Naive B cell (primary cell): ENCODE results near the gene CACNA1I. TPM values are rescaled to one million over a fixed set of nuclear protein-coding genes. Genes with fewer than 3 reads are reported as not detected.

Source experiments
- ATAC-seq, 2 donors: fragments of 150-1000 bp; cut with Tn5 transposase; 2 replicates each; pipeline ENCODE4 v1.10.0; 2021; ENCODE audit warnings: low read depth in 2 of 2, mild to moderate bottlenecking in 2 of 2, moderate library complexity in 2 of 2
- DNase-seq: peaks from one replicate; pipeline ENCODE4 v3.0.0; 2022
- H3K27ac Mint-ChIP-seq, 6 donors: one replicate each; pipeline ENCODE4 v1.8.0; 2020 to 2022; ENCODE audit warnings: mild to moderate bottlenecking in 6 of 6, mixed read lengths in 6 of 6, moderate library complexity in 5 of 6, inconsistent platforms in 2 of 6
- H3K27me3 Mint-ChIP-seq, 3 donors: one replicate each; pipeline ENCODE4 v1.8.0; 2021 to 2022; ENCODE audit warnings: mixed read lengths in 3 of 3, mild to moderate bottlenecking in 1 of 3
- H3K36me3 Mint-ChIP-seq, 2 donors: one replicate each; pipeline ENCODE4 v1.8.0; 2020 to 2022; ENCODE audit warnings: mixed read lengths in 2 of 2, inconsistent platforms in 1 of 2, mild to moderate bottlenecking in 1 of 2
- H3K4me1 Mint-ChIP-seq, 3 donors: one replicate each; pipeline ENCODE4 v1.8.0; 2020 to 2022; ENCODE audit warnings: mixed read lengths in 3 of 3, inconsistent platforms in 1 of 3, mild to moderate bottlenecking in 1 of 3, moderate library complexity in 1 of 3
- H3K4me3 Mint-ChIP-seq, 8 donors: one replicate each; pipeline ENCODE4 v1.8.0; 2020 to 2022; ENCODE audit warnings: mild to moderate bottlenecking in 8 of 8, mixed read lengths in 8 of 8, moderate library complexity in 8 of 8, inconsistent platforms in 2 of 8
- H3K9me3 Mint-ChIP-seq, 7 donors: one replicate each; pipeline ENCODE4 v1.8.0; 2020 to 2022; ENCODE audit warnings: mixed read lengths in 7 of 7, mild to moderate bottlenecking in 5 of 7, inconsistent platforms in 2 of 7, moderate library complexity in 1 of 7
- polyA plus RNA-seq, 6 donors: library from polyadenylated mRNA; unstranded; fragments of 300-500 nt; fragmentation: Illumina TruSeq; gene quantifications; one replicate each; pipeline ENCODE4 v1.2.3, GENCODE V29; 2021; ENCODE audit warnings: low read depth in 6 of 6

Gene CACNA1I
- polyA plus RNA-seq, 6 donors from 2014 or later: not detected

DNA sequence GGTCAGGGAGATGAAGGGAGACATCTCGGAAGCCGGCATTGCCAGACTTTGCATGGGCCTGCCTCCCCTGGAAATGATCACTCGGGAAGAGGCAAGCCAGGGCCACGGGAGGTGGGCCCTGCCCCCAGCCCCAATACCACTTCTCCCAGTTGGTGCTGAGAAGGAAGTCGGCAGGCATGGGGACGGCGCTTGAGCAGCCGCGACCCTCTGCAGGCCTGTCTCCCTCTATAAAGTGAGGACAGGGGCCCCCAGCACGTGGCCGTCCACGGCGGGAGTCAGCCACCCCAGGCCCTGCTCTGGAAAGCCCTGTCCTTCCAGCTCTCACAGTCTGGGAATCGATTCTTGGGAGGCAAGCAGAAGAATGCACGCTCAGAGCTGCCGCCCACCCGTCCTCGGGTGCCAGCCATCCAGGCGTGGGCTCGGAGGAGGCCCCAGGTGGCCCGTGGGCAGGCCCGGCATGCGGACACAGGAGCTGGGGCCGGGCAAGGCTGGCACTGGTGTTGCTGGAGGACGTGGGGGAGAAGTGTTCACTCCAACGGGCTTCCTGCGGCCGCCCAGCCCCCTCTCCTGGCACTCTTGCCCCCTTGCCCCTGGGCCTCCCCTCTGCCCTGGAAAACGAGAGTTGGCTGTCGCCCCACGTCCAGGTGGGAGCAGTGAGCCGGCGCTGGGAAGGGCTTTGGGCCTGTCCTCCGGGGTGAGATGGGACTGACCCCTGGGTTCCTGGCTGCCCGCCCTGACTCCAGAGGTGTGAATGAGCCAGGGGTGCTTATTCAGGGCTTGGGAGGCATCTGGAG, 77.5 kb downstream of the CACNA1I start:
- H3K27me3 Mint-ChIP-seq: peaks cover 4 to 21% (median 4%) of the 10 kb centered on the region in 3 donors
- no peaks in the 10 kb centered on the region for H3K36me3 Mint-ChIP-seq
- ATAC-seq: no peak
- H3K9me3 Mint-ChIP-seq: no peaks in the 10 kb centered on the region
- H3K27ac Mint-ChIP-seq: no peak overlapping the region
- DNase-seq: no peak
- peaks cover 0 to 4% (median 0%) of the 10 kb centered on the region in 3 donors for H3K4me1 Mint-ChIP-seq
- peak overlapping the region in 1 of 8 donors; percentile 35 for H3K4me3 Mint-ChIP-seq

DNA sequence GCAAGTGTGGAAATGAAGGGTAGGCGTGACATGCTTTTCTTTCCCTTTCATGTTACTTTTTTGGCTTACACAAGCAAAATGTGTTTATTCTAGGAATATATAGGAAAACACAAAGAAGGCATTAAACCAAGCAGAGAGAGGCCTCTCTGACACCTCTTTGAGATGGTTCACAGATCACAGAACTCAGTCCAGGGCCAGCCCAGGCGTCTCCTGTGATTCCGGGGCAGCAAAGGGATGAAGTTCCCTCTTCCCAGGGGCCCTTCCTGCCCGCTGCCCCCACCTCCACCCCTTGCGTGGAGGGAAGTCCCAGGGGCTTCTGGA, 78.0 kb downstream of the CACNA1I start:
- peaks cover 0 to 17% (median 2%) of the 10 kb centered on the region in 3 donors for H3K27me3 Mint-ChIP-seq
- DNase-seq (no peak), ATAC-seq (no peak)
- no peak overlapping the region for H3K27ac Mint-ChIP-seq
- H3K9me3 Mint-ChIP-seq: no peaks in the 10 kb centered on the region
- no peak overlapping the region for H3K4me3 Mint-ChIP-seq
- H3K36me3 Mint-ChIP-seq: no peaks in the 10 kb centered on the region
- H3K4me1 Mint-ChIP-seq: peaks cover 0 to 4% (median 0%) of the 10 kb centered on the region in 3 donors

DNA sequence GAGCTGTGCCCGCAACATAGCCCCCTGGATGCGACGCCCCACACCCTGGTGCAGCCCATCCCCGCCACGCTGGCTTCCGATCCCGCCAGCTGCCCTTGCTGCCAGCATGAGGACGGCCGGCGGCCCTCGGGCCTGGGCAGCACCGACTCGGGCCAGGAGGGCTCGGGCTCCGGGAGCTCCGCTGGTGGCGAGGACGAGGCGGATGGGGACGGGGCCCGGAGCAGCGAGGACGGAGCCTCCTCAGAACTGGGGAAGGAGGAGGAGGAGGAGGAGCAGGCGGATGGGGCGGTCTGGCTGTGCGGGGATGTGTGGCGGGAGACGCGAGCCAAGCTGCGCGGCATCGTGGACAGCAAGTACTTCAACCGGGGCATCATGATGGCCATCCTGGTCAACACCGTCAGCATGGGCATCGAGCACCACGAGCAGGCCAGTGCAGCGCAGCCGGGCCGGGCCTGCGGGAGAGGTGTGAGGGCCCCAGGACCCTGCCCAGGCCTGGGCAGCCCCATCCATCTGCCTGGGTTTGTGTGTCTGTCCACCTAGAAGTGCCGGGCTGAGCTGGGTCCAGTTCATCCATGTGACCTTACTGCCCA, 79.0 kb downstream of the CACNA1I start:
- Mint-ChIP-seq H3K4me1 (peaks cover 0 to 4% (median 0%) of the 10 kb centered on the region in 3 donors), H3K4me3 (no peak overlapping the region), H3K9me3 (no peaks in the 10 kb centered on the region), H3K36me3 (no peaks in the 10 kb centered on the region), H3K27me3 (peaks cover 0 to 14% (median 2%) of the 10 kb centered on the region in 3 donors), H3K27ac (no peak overlapping the region)
- ATAC-seq: no peak
- DNase-seq: no peak

DNA sequence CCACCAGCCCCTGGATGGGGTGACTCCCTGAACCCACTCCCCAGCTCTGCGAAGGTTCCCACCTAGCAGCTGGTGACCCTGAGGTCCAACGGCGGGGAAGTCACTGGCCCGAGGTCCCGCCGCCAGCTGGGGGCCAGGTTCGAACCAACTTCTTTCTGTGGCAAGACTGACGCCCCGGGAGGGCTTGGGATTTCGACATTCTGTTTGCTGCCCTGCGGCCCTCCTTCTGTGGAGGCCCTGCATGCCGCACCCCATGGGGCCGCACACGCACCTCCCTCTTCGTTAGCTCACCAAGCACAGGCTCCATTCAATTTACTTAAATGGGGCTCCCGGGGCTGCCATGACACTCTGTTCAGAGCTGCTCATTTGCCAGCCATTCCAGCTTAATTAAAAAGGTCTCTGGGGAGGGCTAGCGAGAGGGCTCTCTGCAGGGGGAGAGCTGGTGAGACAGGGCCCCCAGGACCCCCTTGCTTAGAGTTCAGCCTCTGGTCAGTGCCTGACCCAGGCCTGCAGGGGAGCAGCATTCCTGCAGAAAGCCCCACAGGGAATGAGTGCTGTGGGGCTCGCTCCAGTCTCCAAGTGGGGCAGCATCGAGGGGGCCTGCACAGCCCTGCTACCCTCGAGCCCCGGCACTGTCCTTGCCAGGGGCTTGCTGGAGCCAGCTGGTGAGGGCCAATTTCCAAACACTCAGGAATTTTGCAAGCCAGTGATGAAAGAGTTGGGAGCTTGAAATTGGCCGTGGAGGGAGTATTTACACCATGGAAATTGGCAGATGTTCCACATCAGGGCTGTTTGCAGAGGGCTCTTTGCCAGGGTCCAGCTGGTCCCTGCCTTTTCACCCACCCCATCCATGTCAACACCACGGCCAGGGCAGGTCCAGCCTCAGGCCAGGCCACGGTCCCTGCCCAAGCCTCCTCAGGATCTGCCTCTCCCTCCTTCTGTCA, 80.8 kb downstream of the CACNA1I start:
- no peaks in the 10 kb centered on the region for H3K9me3 Mint-ChIP-seq
- ATAC-seq (no peak), DNase-seq (no peak)
- H3K4me3 Mint-ChIP-seq: peak overlapping the region in 2 of 8 donors; percentile 5 to 12
- peaks cover 7 to 27% (median 13%) of the 10 kb centered on the region in 3 donors for H3K27me3 Mint-ChIP-seq
- peaks cover 0 to 4% (median 0%) of the 10 kb centered on the region in 3 donors for H3K4me1 Mint-ChIP-seq
- H3K27ac Mint-ChIP-seq: no peak overlapping the region
- no peaks in the 10 kb centered on the region for H3K36me3 Mint-ChIP-seq

DNA sequence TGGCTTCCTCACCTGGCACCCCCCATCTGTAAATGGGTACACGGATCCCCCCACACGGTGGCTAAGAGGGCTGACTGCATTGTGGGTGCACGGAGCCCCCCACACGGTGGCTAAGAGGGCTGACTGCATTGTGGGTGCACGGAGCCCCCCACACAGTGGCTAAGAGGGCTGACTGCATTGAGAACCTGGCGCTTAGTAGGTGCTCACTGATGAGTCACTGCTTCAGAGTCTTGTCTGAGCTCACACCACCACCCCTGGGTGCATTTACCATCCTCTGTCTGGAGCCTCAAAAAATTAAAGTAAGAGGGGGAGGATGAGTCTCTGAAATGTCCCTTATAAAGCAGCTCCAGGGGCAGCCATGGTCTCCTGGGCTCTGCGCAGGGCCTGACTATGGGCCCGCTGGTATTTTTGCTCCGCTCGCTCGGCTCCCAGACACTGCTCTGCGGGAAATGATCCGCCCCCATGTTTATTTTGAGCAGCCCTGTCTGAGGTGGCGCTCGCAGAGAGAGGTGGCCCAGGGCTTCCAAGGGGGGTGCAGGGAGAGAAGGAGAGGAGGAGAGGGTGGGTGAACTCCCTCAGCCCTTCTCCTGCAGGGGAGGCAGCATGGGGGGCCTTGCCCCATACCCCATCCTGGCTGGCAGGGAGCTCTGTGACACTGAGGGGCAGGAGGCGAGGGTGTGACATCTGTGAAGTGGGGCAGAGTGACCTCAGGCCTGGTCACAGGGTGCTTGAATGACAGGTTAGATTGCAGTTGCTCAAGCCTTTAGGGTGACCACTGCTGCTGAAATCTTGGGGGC, 82.6 kb downstream of the CACNA1I start:
- no peaks in the 10 kb centered on the region for H3K9me3 Mint-ChIP-seq
- no peak overlapping the region for H3K27ac Mint-ChIP-seq
- DNase-seq (no peak), ATAC-seq (no peak)
- no peaks in the 10 kb centered on the region for H3K36me3 Mint-ChIP-seq
- H3K4me1 Mint-ChIP-seq: peaks cover 0 to 4% (median 0%) of the 10 kb centered on the region in 3 donors
- H3K27me3 Mint-ChIP-seq: peaks cover 7 to 37% (median 31%) of the 10 kb centered on the region in 3 donors
- H3K4me3 Mint-ChIP-seq: no peak overlapping the region

DNA sequence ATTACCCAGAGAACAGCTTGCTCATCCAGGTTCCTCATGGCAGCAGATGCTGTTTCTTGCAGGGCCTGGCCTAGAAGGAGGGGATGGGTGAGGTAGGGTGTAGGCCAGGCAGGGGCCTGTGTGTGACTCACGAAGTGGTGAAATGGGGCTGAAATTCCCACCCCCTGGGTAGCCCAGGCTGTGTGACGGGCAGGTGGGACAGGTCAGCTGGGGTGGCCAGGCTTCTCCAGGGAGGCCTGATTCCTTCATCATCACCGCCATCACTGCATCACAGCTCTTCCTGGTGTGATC, 83.2 kb downstream of the CACNA1I start:
- Mint-ChIP-seq H3K27ac (no peak overlapping the region), H3K36me3 (no peaks in the 10 kb centered on the region), H3K4me1 (peaks cover 0 to 4% (median 0%) of the 10 kb centered on the region in 3 donors), H3K27me3 (peaks cover 13 to 43% (median 37%) of the 10 kb centered on the region in 3 donors), H3K9me3 (no peaks in the 10 kb centered on the region), H3K4me3 (no peak overlapping the region)
- DNase-seq: no peak
- no peak for ATAC-seq

DNA sequence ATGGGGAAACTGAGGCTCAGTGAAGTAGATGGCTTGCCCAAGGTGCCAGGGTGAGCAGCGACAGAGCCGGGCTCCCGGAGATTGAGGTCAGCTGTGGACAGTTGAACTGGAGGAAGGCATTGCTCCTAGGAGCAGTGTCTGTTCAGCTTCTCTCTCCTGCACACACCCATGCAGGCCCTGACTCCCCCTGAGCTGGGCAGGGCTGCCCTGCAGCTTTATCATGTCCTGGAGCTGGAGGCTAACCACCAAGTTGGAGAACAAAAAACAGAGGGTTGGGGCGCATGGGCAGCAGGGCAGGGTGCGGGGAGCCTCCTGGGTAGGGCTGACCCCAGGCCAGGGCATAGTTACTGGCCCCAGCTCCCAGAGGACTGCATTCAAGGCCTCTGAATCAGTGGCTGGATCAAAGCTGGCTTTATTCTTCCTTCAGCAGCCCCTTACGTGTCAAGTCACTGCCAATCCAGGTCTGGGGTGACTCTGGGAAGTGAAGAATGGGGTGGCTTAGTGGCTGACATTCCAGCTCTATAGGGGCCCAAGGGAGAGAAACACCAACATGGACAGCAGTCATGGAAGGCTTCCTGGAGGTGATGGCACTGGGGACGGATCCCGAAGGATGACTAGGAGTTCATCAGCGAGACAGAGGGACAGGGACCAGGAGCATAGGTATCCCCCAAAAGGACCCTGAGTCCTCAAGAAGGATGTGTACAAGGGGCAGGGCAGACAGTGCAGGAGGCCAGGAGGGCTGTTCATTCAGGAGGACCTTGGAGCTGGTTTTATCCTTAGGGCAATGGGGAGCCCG, 83.8 kb downstream of the CACNA1I start:
- H3K9me3 Mint-ChIP-seq: no peaks in the 10 kb centered on the region
- ATAC-seq (no peak), DNase-seq (no peak)
- H3K4me1 Mint-ChIP-seq: no peaks in the 10 kb centered on the region
- H3K4me3 Mint-ChIP-seq: no peak overlapping the region
- peaks cover 13 to 49% (median 43%) of the 10 kb centered on the region in 3 donors for H3K27me3 Mint-ChIP-seq
- no peaks in the 10 kb centered on the region for H3K36me3 Mint-ChIP-seq
- H3K27ac Mint-ChIP-seq: peak overlapping the region in 1 of 6 donors; percentile 48

DNA sequence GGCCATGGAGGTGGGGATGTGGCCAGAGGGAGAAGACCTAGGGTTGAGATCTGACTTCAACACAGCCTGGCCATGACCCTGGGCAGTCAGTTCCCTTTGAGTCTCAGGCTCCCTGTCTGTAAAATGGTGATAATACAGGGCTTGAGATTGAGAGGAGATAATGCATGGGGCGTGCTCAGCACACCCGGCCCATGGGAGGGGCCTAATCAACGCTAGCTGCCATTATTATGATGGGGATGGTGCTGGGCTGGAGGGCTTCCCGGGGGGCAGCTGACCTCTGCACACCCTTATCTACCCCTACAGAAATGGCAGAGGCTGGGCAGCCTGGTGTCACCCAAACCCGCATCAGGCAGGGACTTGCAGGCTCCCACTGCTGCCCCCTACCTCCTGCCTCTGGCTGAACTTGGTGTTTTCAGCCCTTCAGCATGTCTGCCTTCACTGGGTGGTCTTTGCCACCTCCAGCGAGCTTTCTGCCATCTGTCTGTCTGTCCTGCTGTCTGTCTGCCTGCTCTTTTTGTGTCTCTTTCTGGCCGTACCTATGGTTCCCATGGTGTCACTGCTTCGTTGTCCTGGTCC, 84.5 kb downstream of the CACNA1I start:
- H3K27ac Mint-ChIP-seq: peak overlapping the region in 1 of 6 donors; percentile 46
- H3K27me3 Mint-ChIP-seq: peaks cover 17 to 56% (median 50%) of the 10 kb centered on the region in 3 donors
- no peak overlapping the region for H3K4me3 Mint-ChIP-seq
- ATAC-seq (no peak), DNase-seq (no peak)
- H3K9me3 Mint-ChIP-seq: no peaks in the 10 kb centered on the region
- H3K36me3 Mint-ChIP-seq: no peaks in the 10 kb centered on the region
- peaks cover 0 to 2% (median 0%) of the 10 kb centered on the region in 3 donors for H3K4me1 Mint-ChIP-seq

DNA sequence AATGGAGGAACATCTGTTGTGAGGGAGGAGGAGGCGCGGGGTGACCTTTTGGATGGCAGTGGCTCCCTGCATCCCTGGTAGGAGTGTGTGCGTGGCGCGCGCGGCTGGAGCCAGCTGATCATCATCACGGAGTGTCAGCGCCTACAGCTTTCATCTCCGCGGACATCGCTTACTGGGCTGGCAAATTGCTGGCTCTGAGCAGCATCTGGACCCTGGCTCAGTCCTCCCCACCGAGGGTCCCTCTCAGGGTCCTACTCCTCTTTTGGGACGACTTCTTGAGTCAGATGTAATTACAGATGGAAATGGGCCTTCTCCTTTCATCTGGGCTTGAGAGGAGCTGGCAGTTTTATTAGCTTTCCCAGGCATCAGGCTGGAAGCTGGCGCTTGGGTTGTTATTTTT, 85.3 kb downstream of the CACNA1I start:
- peaks cover 18 to 64% (median 58%) of the 10 kb centered on the region in 3 donors for H3K27me3 Mint-ChIP-seq
- no peaks in the 10 kb centered on the region for H3K9me3 Mint-ChIP-seq
- H3K4me1 Mint-ChIP-seq: peaks cover 0 to 2% (median 0%) of the 10 kb centered on the region in 3 donors
- no peaks in the 10 kb centered on the region for H3K36me3 Mint-ChIP-seq
- no peak overlapping the region for H3K4me3 Mint-ChIP-seq
- H3K27ac Mint-ChIP-seq: no peak overlapping the region
- ATAC-seq (no peak), DNase-seq (no peak)

DNA sequence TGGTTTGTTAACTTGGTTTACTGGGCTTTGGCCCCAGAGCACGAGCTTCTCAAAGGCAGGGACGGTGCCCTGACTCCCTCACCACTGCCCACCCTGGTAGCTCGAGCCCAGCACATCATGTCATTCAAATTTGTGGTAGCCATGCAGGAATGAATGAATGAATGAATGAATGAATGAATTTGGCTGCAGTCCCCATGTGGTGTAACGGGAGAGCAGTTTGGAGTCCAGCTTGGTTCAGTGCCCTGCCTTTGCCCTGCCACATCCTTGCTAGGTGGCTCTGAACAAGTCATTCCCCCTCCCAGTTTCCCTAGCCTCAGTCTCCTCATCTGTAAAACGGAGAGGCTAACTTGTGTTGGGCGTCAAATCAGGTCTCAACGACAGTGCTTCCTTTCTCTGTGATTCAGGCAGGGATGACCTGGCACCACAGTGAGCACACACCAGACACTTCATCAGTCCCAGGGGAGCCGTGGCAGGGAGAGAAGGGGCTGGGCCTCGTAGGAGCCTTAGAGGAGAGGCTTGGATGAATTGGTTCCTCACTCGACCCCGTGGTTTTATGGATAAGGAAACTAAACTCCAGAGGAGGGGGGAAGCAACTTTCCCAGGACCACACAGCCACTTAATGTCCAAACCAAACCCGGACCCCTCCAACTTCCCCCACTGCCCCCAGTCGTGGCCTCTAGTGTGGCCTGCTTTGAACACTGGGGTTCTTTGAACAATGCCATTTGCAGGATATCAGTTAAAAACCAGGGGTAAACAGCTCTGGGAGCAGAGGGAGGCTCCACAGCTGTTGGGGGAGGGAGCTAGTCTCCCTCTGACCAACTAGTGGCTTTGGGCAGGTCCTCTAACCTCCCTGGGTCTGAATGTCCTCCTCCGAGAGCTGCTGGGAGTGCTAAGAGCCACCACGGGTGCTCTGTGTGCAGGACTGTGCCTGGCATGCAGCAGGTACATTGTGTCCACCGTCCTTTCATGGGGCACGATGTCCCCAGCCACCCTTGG, 86.2 kb downstream of the CACNA1I start:
- Mint-ChIP-seq H3K4me1 (peaks cover 2 to 6% (median 3%) of the 10 kb centered on the region in 3 donors), H3K36me3 (no peaks in the 10 kb centered on the region), H3K27me3 (peaks cover 26 to 73% (median 67%) of the 10 kb centered on the region in 3 donors), H3K9me3 (no peaks in the 10 kb centered on the region), H3K4me3 (no peak overlapping the region), H3K27ac (no peak overlapping the region)
- DNase-seq (no peak), ATAC-seq (no peak)

DNA sequence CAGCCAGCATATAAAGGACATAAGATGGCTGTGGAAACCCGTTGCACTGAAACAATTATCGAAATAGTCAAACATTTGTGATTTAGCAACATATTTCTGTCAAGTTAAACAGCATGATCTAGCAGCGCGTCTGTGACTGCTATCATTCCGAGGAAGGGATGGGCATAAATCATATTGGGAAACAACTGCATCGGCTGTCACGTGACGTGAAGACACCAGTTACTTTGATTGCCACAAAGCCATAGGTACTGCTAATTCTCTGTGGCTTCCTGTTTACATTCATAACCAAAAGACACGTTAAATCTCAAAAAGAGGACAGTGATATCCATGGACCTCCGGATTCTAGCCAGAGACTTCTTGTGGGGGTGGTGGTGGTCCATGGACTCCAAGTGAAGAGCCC, 87.8 kb downstream of the CACNA1I start:
- Mint-ChIP-seq H3K4me1 (peaks cover 10 to 20% (median 14%) of the 10 kb centered on the region in 3 donors), H3K4me3 (no peak overlapping the region), H3K36me3 (no peaks in the 10 kb centered on the region), H3K27me3 (peaks cover 30 to 88% (median 82%) of the 10 kb centered on the region in 3 donors), H3K9me3 (peaks cover 0 to 2% (median 0%) of the 10 kb centered on the region in 7 donors), H3K27ac (peak overlapping the region in 1 of 6 donors; percentile 85)
- DNase-seq (no peak), ATAC-seq (no peak)
